ENCODE data around the gene CUEDC1. TPM values are rescaled to one million over a fixed set of nuclear protein-coding genes. Genes with fewer than 3 reads are reported as not detected.

Gene CUEDC1
- total RNA-seq, 1 experiment from 2014 or later, result 61.4 TPM

DNA sequence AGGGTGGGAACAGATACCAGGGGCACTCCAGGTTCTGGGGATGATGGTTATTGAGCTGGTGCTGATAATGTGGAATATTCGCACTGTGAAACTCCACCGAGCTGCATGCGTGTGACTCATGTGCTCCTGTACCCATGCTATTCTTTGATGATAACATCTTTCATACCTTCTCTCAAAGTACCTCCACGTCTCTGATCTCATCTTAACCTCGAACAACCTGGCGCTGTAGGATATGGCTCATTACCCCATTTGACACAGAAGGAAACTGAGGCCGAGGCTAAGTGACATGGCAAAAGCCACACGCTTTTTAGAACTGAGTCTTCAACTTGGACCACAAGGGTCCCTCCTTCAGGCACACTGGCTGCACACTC is 75.1 kb downstream of the CUEDC1 start:
- no peak overlapping the region for H3K4me3 ChIP-seq
- H4K20me1 ChIP-seq (ENCODE audit: insufficient read depth), result no peaks in the 10 kb centered on the region
- DNase-seq, result no peak
- no peaks in the 10 kb centered on the region for H3K27me3 ChIP-seq (ENCODE audit: insufficient read depth, low read depth)
- TF ChIP-seq, protein P1, sequence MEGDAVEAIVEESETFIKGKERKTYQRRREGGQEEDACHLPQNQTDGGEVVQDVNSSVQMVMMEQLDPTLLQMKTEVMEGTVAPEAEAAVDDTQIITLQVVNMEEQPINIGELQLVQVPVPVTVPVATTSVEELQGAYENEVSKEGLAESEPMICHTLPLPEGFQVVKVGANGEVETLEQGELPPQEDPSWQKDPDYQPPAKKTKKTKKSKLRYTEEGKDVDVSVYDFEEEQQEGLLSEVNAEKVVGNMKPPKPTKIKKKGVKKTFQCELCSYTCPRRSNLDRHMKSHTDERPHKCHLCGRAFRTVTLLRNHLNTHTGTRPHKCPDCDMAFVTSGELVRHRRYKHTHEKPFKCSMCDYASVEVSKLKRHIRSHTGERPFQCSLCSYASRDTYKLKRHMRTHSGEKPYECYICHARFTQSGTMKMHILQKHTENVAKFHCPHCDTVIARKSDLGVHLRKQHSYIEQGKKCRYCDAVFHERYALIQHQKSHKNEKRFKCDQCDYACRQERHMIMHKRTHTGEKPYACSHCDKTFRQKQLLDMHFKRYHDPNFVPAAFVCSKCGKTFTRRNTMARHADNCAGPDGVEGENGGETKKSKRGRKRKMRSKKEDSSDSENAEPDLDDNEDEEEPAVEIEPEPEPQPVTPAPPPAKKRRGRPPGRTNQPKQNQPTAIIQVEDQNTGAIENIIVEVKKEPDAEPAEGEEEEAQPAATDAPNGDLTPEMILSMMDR (conservative IDR thresholded peaks at IDR 0.05), result no peak
- no peaks in the 10 kb centered on the region for H3K9me3 ChIP-seq (ENCODE audit: insufficient read depth, low read depth)
- H3K4me2 ChIP-seq, result 0 out of 2 replicates have a peak overlapping the region, but pooled peaks have one; percentile 26
- CTCF ChIA-PET, result no interaction called here
- intact Hi-C loops (cut with micrococcal nuclease; ENCODE audit: unreplicated experiment), result no loop called here
- POLR2A ChIA-PET (ENCODE audit: unreplicated experiment), result no interaction called here
- no peak overlapping the region for H2AFZ ChIP-seq
- H3K27ac ChIP-seq, result 0 out of 2 replicates have a peak overlapping the region, but pooled peaks have one; percentile 59
- no TSS peak for BruUV-seq (replicated peaks)
- H3K36me3 ChIP-seq (ENCODE audit: low read depth), result no peaks in the 10 kb centered on the region; the same call in 1 of the 2 replicates
- H3K79me2 ChIP-seq (ENCODE audit: low read depth), result no peaks in the 10 kb centered on the region
- no peaks in the 10 kb centered on the region for H3K9me2 ChIP-seq (ENCODE audit: insufficient read depth)
- peaks cover 16% of the 10 kb centered on the region for H3F3A ChIP-seq (ENCODE audit: insufficient read depth, low read depth)
- H3K4me1 ChIP-seq (replicated peaks; ENCODE audit: insufficient read depth), result peaks cover 49% of the 10 kb centered on the region

DNA sequence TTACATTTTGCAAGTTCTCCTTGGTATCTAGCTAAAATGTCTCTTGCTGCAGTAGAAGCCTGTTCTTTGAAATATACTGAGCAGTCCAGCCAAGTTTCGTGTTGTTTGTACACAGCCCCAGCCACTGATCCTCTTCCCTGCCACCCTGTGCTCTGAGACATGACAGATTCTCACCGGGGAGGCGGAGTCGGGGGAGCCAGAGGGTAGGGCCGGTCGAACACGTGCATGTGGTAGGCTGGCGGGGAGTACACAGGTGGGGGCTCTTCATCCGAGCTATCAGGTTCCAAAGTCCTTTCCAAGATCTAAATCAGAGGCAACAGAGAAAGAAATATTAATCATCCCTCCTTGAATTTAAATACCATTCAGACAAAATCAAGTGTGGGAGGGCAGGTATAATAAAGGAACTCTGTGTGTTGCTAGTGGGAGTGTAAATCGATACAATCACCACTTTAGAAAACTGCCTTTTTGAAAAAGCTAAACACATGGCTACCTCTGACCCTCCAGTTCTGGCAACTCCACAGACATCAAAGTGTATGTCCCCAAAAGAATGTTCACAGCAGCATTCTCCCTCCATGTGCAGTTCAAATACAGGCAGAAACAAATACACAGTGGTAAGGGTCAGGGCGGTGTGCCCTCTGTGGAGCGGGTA is 75.7 kb downstream of the CUEDC1 start:
- peaks cover 16% of the 10 kb centered on the region for H3F3A ChIP-seq (ENCODE audit: insufficient read depth, low read depth)
- H3K27me3 ChIP-seq (ENCODE audit: insufficient read depth, low read depth), result no peaks in the 10 kb centered on the region
- BruUV-seq (replicated peaks), result no TSS peak
- H3K4me2 ChIP-seq, result peak overlapping the region; percentile 26
- no peaks in the 10 kb centered on the region; the same call in 1 of the 2 replicates for H3K36me3 ChIP-seq (ENCODE audit: low read depth)
- CTCF ChIA-PET, result interaction anchor here (0.6 to 1.0 kb wide), 2 partner anchors 69 to 751 kb away, joined by 3 read pairs; no protein-coding TSS in a partner anchor
- peak overlapping the region; percentile 59 for H3K27ac ChIP-seq
- H3K79me2 ChIP-seq (ENCODE audit: low read depth), result no peaks in the 10 kb centered on the region
- no peak overlapping the region for H2AFZ ChIP-seq
- DNase-seq, result peak in 1 of 2 experiments; percentile 49
- no peaks in the 10 kb centered on the region for H3K9me2 ChIP-seq (ENCODE audit: insufficient read depth)
- POLR2A ChIA-PET (ENCODE audit: unreplicated experiment), result interaction anchor here (0.7 kb wide), 1 partner anchor 12 kb away, joined by 4 read pairs; no protein-coding TSS in a partner anchor
- TF ChIP-seq, protein P1 (conservative IDR thresholded peaks at IDR 0.05), result no peak
- TF ChIP-seq EZH2 (IDR thresholded peaks at IDR 0.05; ENCODE audit: low read depth), result no peak
- no peak overlapping the region for H3K4me3 ChIP-seq
- H4K20me1 ChIP-seq (ENCODE audit: insufficient read depth), result no peaks in the 10 kb centered on the region
- peaks cover 55% of the 10 kb centered on the region for H3K4me1 ChIP-seq (replicated peaks; ENCODE audit: insufficient read depth)
- intact Hi-C loops (cut with micrococcal nuclease; ENCODE audit: unreplicated experiment), result loop anchor here (1.0 kb wide), 1 partner anchor 11 kb away; no protein-coding TSS in a partner anchor
- no peaks in the 10 kb centered on the region for H3K9me3 ChIP-seq (ENCODE audit: insufficient read depth, low read depth)

GRCh38 chr17:57877803-57878377 is 77.3 kb downstream of the CUEDC1 start:
- Histone ChIP-seq H2AFZ (no peak overlapping the region), H3K9me2 (ENCODE audit: insufficient read depth) (no peaks in the 10 kb centered on the region), H3K27ac (no peak overlapping the region), H3K4me1 (replicated peaks; ENCODE audit: insufficient read depth) (peaks cover 55% of the 10 kb centered on the region), H3F3A (ENCODE audit: insufficient read depth, low read depth) (peaks cover 16% of the 10 kb centered on the region), H3K79me2 (ENCODE audit: low read depth) (no peaks in the 10 kb centered on the region), H3K9me3 (ENCODE audit: insufficient read depth, low read depth) (no peaks in the 10 kb centered on the region), H3K27me3 (ENCODE audit: insufficient read depth, low read depth) (no peaks in the 10 kb centered on the region), H4K20me1 (ENCODE audit: insufficient read depth) (no peaks in the 10 kb centered on the region), H3K36me3 (ENCODE audit: low read depth) (no peaks in the 10 kb centered on the region), H3K4me3 (no peak overlapping the region), H3K4me2 (no peak overlapping the region)
- CTCF ChIA-PET, result interaction anchor here (0.7 to 0.9 kb wide), 2 partner anchors 15 to 123 kb away, joined by 4 to 5 read pairs; no protein-coding TSS in a partner anchor
- POLR2A ChIA-PET (ENCODE audit: unreplicated experiment), result interaction anchor here (0.6 to 0.9 kb wide), 2 partner anchors 14 to 70 kb away, joined by 4 read pairs; no protein-coding TSS in a partner anchor
- no TSS peak for BruUV-seq (replicated peaks)
- TF ChIP-seq, protein P1 (conservative IDR thresholded peaks at IDR 0.05), result no peak
- no peak for TF ChIP-seq EZH2 (IDR thresholded peaks at IDR 0.05; ENCODE audit: low read depth)
- DNase-seq, result no peak
- intact Hi-C loops (cut with micrococcal nuclease; ENCODE audit: unreplicated experiment), result no loop called here

Data from PC-9 (cell line).